ENCODE measurements around the gene ASAP3.

- TF ChIP-seq EZH2 (IDR thresholded peaks at IDR 0.05; ENCODE audit: insufficient read depth, poor library complexity, severe bottlenecking) (no peak), EZH2phosphoT487 (IDR thresholded peaks at IDR 0.05; ENCODE audit: insufficient read depth, low read depth) (no peak)
These were observed 37.6 kb upstream of the ASAP3 start for GRCh38 chr1:23521588-23521987.

All from GM23248 (cell line).